ENCODE data around the gene VTI1A.

DNA sequence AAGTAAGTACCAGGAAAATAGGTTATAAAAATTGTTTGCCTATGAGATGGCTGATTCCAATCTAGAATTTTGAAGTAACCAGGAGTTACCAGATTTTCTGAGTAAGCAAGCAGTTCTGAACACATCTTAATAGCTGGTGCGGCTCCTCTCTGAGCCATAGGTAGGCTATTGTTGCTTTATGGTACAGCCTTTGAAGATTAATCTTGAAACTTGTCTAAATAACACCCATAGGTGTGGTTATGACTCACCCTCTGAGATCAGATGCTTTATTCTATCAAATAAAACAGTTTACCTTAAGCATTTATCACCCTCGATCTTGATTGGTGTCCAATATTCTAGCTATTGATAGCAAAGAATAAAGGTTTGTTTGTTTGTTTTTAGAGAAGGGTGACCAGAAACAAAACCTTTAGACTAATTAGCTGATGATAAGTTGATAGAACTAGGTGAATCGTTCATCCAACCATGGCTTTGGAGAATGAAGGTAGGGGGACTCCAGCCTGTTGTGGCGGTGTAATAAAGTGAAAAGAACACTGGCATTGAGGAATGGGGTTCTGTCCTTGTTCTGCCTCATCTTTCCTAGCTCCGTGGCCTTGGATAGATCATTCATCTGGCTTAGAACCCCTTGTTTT is 72.2 kb downstream of the VTI1A start:
- TF ChIP-seq, protein P1, sequence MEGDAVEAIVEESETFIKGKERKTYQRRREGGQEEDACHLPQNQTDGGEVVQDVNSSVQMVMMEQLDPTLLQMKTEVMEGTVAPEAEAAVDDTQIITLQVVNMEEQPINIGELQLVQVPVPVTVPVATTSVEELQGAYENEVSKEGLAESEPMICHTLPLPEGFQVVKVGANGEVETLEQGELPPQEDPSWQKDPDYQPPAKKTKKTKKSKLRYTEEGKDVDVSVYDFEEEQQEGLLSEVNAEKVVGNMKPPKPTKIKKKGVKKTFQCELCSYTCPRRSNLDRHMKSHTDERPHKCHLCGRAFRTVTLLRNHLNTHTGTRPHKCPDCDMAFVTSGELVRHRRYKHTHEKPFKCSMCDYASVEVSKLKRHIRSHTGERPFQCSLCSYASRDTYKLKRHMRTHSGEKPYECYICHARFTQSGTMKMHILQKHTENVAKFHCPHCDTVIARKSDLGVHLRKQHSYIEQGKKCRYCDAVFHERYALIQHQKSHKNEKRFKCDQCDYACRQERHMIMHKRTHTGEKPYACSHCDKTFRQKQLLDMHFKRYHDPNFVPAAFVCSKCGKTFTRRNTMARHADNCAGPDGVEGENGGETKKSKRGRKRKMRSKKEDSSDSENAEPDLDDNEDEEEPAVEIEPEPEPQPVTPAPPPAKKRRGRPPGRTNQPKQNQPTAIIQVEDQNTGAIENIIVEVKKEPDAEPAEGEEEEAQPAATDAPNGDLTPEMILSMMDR (IDR thresholded peaks at IDR 0.05; ENCODE audit: poor library complexity, severe bottlenecking): no peak
- no peak for TF ChIP-seq RAD21 (conservative IDR thresholded peaks at IDR 0.05)
- TF ChIP-seq POLR2AphosphoS5 (IDR thresholded peaks at IDR 0.05): no peak
- TF ChIP-seq SMC3 (conservative IDR thresholded peaks at IDR 0.05; ENCODE audit: poor library complexity): no peak
- no peak for TF ChIP-seq EP300 (conservative IDR thresholded peaks at IDR 0.05; ENCODE audit: poor library complexity, severe bottlenecking)
- no peak for TF ChIP-seq TAF1 (IDR thresholded peaks at IDR 0.05; ENCODE audit: low read depth)
- TF ChIP-seq REST (IDR thresholded peaks at IDR 0.05; ENCODE audit: borderline replicate concordance): no peak
- no peak for TF ChIP-seq EZH2 (IDR thresholded peaks at IDR 0.05; ENCODE audit: borderline replicate concordance, insufficient read depth, low read length, poor library complexity, severe bottlenecking)
- TF ChIP-seq MXI1 (conservative IDR thresholded peaks at IDR 0.05; ENCODE audit: poor library complexity, severe bottlenecking): no peak
